ENCODE results near the gene AMN1. TPM values are rescaled to one million over a fixed set of nuclear protein-coding genes. Genes with fewer than 3 reads are reported as not detected.
"Not testable (repeated sequence)": the region's sequence is repeated elsewhere in the genome, so short reads cannot be mapped to it uniquely, and the experiment has no call there.

The AMN1 gene
- total and polyA plus RNA-seq, 2 experiments from 2014 or later = 9.3 to 14.0 TPM

DNA sequence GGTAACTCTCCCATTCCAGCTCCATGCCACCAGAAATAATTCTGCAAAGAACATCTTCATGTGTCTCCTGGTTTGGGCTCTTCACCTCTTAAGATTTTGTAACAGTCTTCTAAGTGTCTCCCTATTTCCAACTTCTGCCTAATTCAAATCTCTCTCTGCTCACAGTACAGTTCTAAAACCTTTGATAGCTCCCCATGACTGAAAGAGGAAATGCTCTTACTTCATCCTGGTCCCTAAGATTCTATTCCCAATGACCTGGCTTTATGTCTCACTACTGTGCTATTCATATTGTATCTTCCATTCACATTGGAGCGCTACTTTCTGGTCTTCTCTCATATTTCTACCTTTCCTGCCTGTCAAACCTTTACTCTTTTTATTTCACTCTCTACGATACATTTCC, 1.6 kb downstream of the AMN1 start:
- no peak overlapping the region for H3K27ac ChIP-seq
- H4K20me1 ChIP-seq (ENCODE audit: insufficient read depth, poor library complexity, severe bottlenecking) = no peaks in the 10 kb centered on the region
- DNase-seq (ENCODE audit: low spot score) = no peak
- peaks cover 15% of the 10 kb centered on the region for H3K4me1 ChIP-seq (ENCODE audit: insufficient read depth)
- no peak for TF ChIP-seq EZH2phosphoT487 (IDR thresholded peaks at IDR 0.05; ENCODE audit: low read depth, severe bottlenecking, unreplicated experiment)
- TF ChIP-seq EZH2 (IDR thresholded peaks at IDR 0.05; ENCODE audit: borderline replicate concordance) = no peak
- TF ChIP-seq, protein P1, sequence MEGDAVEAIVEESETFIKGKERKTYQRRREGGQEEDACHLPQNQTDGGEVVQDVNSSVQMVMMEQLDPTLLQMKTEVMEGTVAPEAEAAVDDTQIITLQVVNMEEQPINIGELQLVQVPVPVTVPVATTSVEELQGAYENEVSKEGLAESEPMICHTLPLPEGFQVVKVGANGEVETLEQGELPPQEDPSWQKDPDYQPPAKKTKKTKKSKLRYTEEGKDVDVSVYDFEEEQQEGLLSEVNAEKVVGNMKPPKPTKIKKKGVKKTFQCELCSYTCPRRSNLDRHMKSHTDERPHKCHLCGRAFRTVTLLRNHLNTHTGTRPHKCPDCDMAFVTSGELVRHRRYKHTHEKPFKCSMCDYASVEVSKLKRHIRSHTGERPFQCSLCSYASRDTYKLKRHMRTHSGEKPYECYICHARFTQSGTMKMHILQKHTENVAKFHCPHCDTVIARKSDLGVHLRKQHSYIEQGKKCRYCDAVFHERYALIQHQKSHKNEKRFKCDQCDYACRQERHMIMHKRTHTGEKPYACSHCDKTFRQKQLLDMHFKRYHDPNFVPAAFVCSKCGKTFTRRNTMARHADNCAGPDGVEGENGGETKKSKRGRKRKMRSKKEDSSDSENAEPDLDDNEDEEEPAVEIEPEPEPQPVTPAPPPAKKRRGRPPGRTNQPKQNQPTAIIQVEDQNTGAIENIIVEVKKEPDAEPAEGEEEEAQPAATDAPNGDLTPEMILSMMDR (IDR thresholded peaks at IDR 0.05; ENCODE audit: poor library complexity) = no peak
- WGBS (ENCODE audit: low lambda C conversion rate, missing lambda C conversion rate) = 94% methylated on average over 2 of the region's 2 CpGs
- no peaks in the 10 kb centered on the region for H3K36me3 ChIP-seq (replicated peaks; ENCODE audit: insufficient read depth, low read depth)
- H3K79me2 ChIP-seq = peaks cover 14% of the 10 kb centered on the region
- no peaks in the 10 kb centered on the region for H3K9me2 ChIP-seq (replicated peaks; ENCODE audit: insufficient read depth)
- H3K9me3 ChIP-seq (ENCODE audit: low read depth) = no peaks in the 10 kb centered on the region
- H3K27me3 ChIP-seq = no peaks in the 10 kb centered on the region
- no peak overlapping the region for H3K4me2 ChIP-seq
- H2AFZ ChIP-seq = no peak overlapping the region
- H3K4me3 ChIP-seq = no peak overlapping the region

DNA sequence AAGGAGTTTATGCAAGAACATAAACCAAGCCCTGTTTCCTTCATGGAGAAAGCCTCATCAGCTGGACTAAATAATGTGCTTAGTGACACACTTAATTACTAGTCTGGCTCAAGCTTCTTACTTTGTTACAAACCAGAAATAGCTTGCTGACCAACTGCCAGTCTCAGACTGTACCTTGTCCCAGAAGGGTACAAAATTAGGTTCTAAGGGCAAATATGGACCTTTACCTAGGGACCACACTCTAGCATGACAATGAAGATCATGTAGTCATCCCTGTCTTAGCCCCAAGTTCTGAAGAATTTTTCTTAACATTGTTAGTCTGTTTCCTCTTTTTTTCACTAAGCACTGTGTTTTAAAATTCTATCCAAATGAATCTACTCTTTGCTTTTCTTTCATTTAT, 2.2 kb downstream of the AMN1 start:
- DNase-seq (ENCODE audit: low spot score) = no peak
- Histone ChIP-seq H3K4me1 (ENCODE audit: insufficient read depth) (peaks cover 16% of the 10 kb centered on the region), H3K4me3 (no peak overlapping the region), H4K20me1 (ENCODE audit: insufficient read depth, poor library complexity, severe bottlenecking) (no peaks in the 10 kb centered on the region), H2AFZ (no peak overlapping the region), H3K27me3 (no peaks in the 10 kb centered on the region), H3K4me2 (no peak overlapping the region), H3K9me2 (replicated peaks; ENCODE audit: insufficient read depth) (no peaks in the 10 kb centered on the region), H3K36me3 (replicated peaks; ENCODE audit: insufficient read depth, low read depth) (no peaks in the 10 kb centered on the region), H3K27ac (no peak overlapping the region), H3K9me3 (ENCODE audit: low read depth) (no peaks in the 10 kb centered on the region), H3K79me2 (peaks cover 14% of the 10 kb centered on the region)
- TF ChIP-seq EZH2 (IDR thresholded peaks at IDR 0.05; ENCODE audit: borderline replicate concordance) (no peak), EZH2phosphoT487 (IDR thresholded peaks at IDR 0.05; ENCODE audit: low read depth, severe bottlenecking, unreplicated experiment) (no peak)
- TF ChIP-seq, protein P1 (IDR thresholded peaks at IDR 0.05; ENCODE audit: poor library complexity) = no peak

DNA sequence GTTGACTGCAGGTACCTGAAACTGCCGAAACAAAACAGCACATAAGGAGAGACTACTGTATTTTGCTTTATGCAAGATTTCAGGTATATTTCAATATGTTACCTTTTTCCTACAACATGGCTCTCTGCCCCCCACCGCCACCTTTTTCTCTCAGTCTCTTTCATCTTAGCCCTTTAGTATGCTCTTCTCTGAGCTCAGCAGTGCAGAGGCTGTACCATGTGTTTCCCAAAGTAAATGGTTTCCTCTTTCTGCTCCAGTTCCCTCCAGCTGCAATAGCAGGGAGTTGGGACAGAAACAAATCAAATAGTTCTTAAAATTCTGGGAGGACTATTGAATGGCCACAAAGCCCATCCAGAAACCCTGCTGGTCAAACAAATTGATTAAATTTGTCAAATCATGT, 4.3 kb downstream of the AMN1 start:
- no peak for TF ChIP-seq EZH2phosphoT487 (IDR thresholded peaks at IDR 0.05; ENCODE audit: low read depth, severe bottlenecking, unreplicated experiment)
- no peak for TF ChIP-seq EZH2 (IDR thresholded peaks at IDR 0.05; ENCODE audit: borderline replicate concordance)
- TF ChIP-seq, protein P1 (IDR thresholded peaks at IDR 0.05; ENCODE audit: poor library complexity) = no peak
- no peak for DNase-seq (ENCODE audit: low spot score)
- 92% methylated on average over 2 of the region's 2 CpGs for WGBS (ENCODE audit: low lambda C conversion rate, missing lambda C conversion rate)
- no peaks in the 10 kb centered on the region for H3K27me3 ChIP-seq
- H3K36me3 ChIP-seq (replicated peaks; ENCODE audit: insufficient read depth, low read depth) = no peaks in the 10 kb centered on the region
- no peak overlapping the region for H3K4me2 ChIP-seq
- H3K9me2 ChIP-seq (replicated peaks; ENCODE audit: insufficient read depth) = no peaks in the 10 kb centered on the region
- H4K20me1 ChIP-seq (ENCODE audit: insufficient read depth, poor library complexity, severe bottlenecking) = no peaks in the 10 kb centered on the region
- peaks cover 12% of the 10 kb centered on the region for H3K79me2 ChIP-seq
- H3K4me1 ChIP-seq (ENCODE audit: insufficient read depth) = peaks cover 8% of the 10 kb centered on the region
- no peak overlapping the region for H3K27ac ChIP-seq
- no peak overlapping the region for H3K4me3 ChIP-seq
- no peaks in the 10 kb centered on the region for H3K9me3 ChIP-seq (ENCODE audit: low read depth)
- no peak overlapping the region for H2AFZ ChIP-seq

DNA sequence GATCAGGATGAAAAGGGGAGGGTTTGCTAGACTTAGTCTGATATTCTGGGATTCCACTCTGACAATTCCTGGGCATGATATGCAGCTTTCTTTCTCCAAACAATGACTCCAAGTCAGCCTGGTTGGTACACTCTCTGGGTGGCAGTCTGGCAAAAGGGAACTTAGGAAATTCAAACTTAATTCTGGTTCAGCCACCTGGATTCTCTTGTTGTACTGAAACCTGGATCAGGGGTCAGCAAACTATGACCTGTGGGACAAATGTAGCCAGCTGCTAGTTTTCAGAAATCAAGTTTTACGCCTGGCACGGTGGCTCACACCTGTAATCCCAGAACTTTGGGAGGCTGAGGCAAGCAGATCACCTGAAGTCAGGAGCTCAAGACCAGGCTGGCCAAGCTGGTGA, 6.2 kb downstream of the AMN1 start:
- TF ChIP-seq EZH2 (IDR thresholded peaks at IDR 0.05; ENCODE audit: borderline replicate concordance) = no peak
- no peak for TF ChIP-seq EZH2phosphoT487 (IDR thresholded peaks at IDR 0.05; ENCODE audit: low read depth, severe bottlenecking, unreplicated experiment)
- TF ChIP-seq, protein P1 (IDR thresholded peaks at IDR 0.05; ENCODE audit: poor library complexity) = no peak
- Histone ChIP-seq H3K79me2 (peaks cover 5% of the 10 kb centered on the region), H3K4me1 (ENCODE audit: insufficient read depth) (peaks cover 7% of the 10 kb centered on the region), H4K20me1 (ENCODE audit: insufficient read depth, poor library complexity, severe bottlenecking) (no peaks in the 10 kb centered on the region), H2AFZ (no peak overlapping the region), H3K27ac (no peak overlapping the region), H3K9me3 (ENCODE audit: low read depth) (no peaks in the 10 kb centered on the region), H3K9me2 (replicated peaks; ENCODE audit: insufficient read depth) (no peaks in the 10 kb centered on the region), H3K36me3 (replicated peaks; ENCODE audit: insufficient read depth, low read depth) (no peaks in the 10 kb centered on the region), H3K4me3 (no peak overlapping the region), H3K4me2 (no peak overlapping the region), H3K27me3 (no peaks in the 10 kb centered on the region)
- DNase-seq (ENCODE audit: low spot score) = no peak
- 97% methylated on average over 2 of the region's 2 CpGs for WGBS (ENCODE audit: low lambda C conversion rate, missing lambda C conversion rate)

DNA sequence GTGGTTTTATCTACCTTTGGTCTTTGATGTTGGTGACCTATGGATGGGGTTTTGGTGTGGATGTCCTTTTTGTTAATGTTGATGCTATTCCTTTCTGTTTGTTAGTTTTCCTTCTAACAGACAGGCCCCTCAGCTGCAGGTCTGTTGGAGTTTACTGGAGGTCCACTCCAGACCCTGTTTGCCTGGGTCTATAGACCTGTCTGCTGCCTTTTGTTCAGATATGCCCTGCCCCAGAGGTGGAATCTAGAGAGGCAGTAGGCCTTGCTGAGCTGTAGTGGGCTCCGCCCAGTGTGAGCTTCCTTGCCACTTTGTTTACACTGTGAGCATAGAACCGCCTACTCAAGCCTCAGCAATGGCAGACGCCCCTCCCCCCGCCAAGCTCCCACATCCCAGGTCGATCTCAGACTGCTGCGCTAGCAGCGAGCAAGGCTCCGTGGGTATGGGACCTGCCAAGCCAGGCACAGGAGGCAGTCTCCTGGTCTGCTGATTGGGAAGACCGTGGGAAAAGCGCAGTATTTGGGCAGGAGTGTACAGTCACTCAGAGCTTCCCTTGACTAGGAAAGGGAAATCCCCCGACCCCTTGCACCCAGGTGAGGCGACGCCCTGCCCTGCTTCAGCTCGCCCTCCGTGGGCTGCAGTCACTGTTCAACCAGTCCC, 10.2 kb downstream of the AMN1 start:
- not testable (repeated sequence) for H3K79me2 ChIP-seq; H4K20me1 ChIP-seq (ENCODE audit: insufficient read depth, poor library complexity, severe bottlenecking); H3K4me2 ChIP-seq; H3K4me1 ChIP-seq (ENCODE audit: insufficient read depth); H3K27ac ChIP-seq; H3K9me3 ChIP-seq (ENCODE audit: low read depth); H3K27me3 ChIP-seq; H3K4me3 ChIP-seq; H3K36me3 ChIP-seq (replicated peaks; ENCODE audit: insufficient read depth, low read depth); H3K9me2 ChIP-seq (replicated peaks; ENCODE audit: insufficient read depth); DNase-seq (ENCODE audit: low spot score); H2AFZ ChIP-seq
- WGBS (ENCODE audit: low lambda C conversion rate, missing lambda C conversion rate) = 91% methylated on average over 15 of the region's 15 CpGs

Data from hepatocyte (in vitro differentiated cells).